PC-3 (cell line): ENCODE results near the gene STAC2. TPM values are rescaled to one million over a fixed set of nuclear protein-coding genes. Genes with fewer than 3 reads are reported as not detected.

ENCODE experiments used
- ATAC-seq: fragments of 200-7000 bp; cut with Tn5 transposase; 2 replicates; pipeline ENCODE4 v1.9.1; 2020; ENCODE audit warnings: mild to moderate bottlenecking, moderate library complexity
- BruUV-seq: library from RNA; stranded (reverse); fragments of 400-500 nt; replicated peaks from 2 replicates; lab custom pipeline; 2021; lab: Mats Ljungman, UMichigan
- CTCF ChIA-PET: fragments of 300-600 bp; sonication (Branson Sonifier 250); formaldehyde crosslinking; loops from one replicate; lab custom pipeline; 2022; ENCODE audit warnings: antibody characterized with exemption; lab: Charles Lee
- POLR2A ChIA-PET: fragments of 300-600 bp; sonication (Branson Sonifier 250); formaldehyde crosslinking; loops from one replicate; lab custom pipeline; 2022; ENCODE audit warnings: antibody characterized with exemption; ENCODE audit not compliant: unreplicated experiment; lab: Charles Lee
- DNase-seq: peaks from one replicate; pipeline ENCODE4 v3.0.0-alpha.2; 2015
- H2AFZ ChIP-seq: fragments of 300-600 bp; sonication (generic); 2 replicates; pipeline ENCODE4 v1.6.0; 2016; ENCODE audit warnings: antibody characterized with exemption, low read length
- H3F3A ChIP-seq: fragments of 300-600 bp; sonication (generic); one replicate; pipeline ENCODE4 v1.6.0; 2017; ENCODE audit warnings: antibody characterized with exemption, low read length, control low read depth, mild to moderate bottlenecking; ENCODE audit not compliant: unreplicated experiment
- H3K27ac ChIP-seq: fragments of 300-600 bp; sonication (generic); 2 replicates; pipeline ENCODE4 v1.5.1; 2016; ENCODE audit warnings: mild to moderate bottlenecking, low read length
- H3K27me3 ChIP-seq: fragments of 300-600 bp; sonication (generic); 2 replicates; pipeline ENCODE4 v1.6.1; 2016; ENCODE audit warnings: low read length, mixed read lengths
- H3K36me3 ChIP-seq: fragments of 300-600 bp; sonication (generic); 2 replicates; pipeline ENCODE4 v1.6.1; 2016; ENCODE audit warnings: low read depth, mixed run types, low read length, mixed read lengths
- H3K4me1 ChIP-seq: fragments of 300-600 bp; sonication (generic); 2 replicates; pipeline ENCODE4 v1.5.1; 2016; ENCODE audit warnings: low read length; ENCODE audit not compliant: insufficient read depth
- H3K4me2 ChIP-seq: fragments of 300-600 bp; sonication (generic); 2 replicates; pipeline ENCODE4 v1.6.0; 2016; ENCODE audit warnings: low read length
- H3K4me3 ChIP-seq: fragments of 300-600 bp; sonication (generic); 2 replicates; pipeline ENCODE4 v1.5.1; 2016; ENCODE audit warnings: mild to moderate bottlenecking, low read length, mixed read lengths
- H3K79me2 ChIP-seq: fragments of 300-600 bp; sonication (generic); 2 replicates; pipeline ENCODE4 v1.6.1; 2017; ENCODE audit warnings: low read length, mixed read lengths
- H3K9ac ChIP-seq: fragments of 300-600 bp; sonication (generic); 2 replicates; pipeline ENCODE4 v1.6.0; 2016; ENCODE audit warnings: mild to moderate bottlenecking, low read length
- H3K9me2 ChIP-seq: fragments of 300-600 bp; sonication (generic); replicated peaks from 2 replicates; pipeline ENCODE4 v1.6.1; 2016; ENCODE audit warnings: mixed run types, low read length, mixed read lengths
- H3K9me3 ChIP-seq: fragments of 300-600 bp; sonication (generic); 2 replicates; pipeline ENCODE4 v1.6.1; 2016; ENCODE audit warnings: low read length, mixed read lengths
- H4K20me1 ChIP-seq: fragments of 300-600 bp; sonication (generic); 2 replicates; pipeline ENCODE4 v1.6.1; 2016; ENCODE audit warnings: low read length, mixed read lengths
- CTCF ChIP-seq: fragments of 300-600 bp; sonication (generic); conservative IDR thresholded peaks from 2 replicates; pipeline ENCODE4 v1.5.1; 2017; ENCODE audit warnings: antibody characterized with exemption, low read depth, mild to moderate bottlenecking, low read length
- EZH2 ChIP-seq: fragments of 300-600 bp; sonication (generic); IDR thresholded peaks from one replicate; pipeline ENCODE4 v1.6.1; 2017; ENCODE audit warnings: antibody characterized with exemption, mild to moderate bottlenecking, low read length; ENCODE audit not compliant: unreplicated experiment
- EZH2phosphoT487 ChIP-seq: fragments of 300-600 bp; sonication (generic); IDR thresholded peaks from 2 replicates; pipeline ENCODE4 v1.6.1; 2018; ENCODE audit warnings: mild to moderate bottlenecking, antibody characterized with exemption, low read length, borderline replicate concordance
- intact Hi-C: fragments of 100-400 bp; cut with micrococcal nuclease; formaldehyde crosslinking; loops from 2 replicates; pipeline ENCODE4 v1.9.0; 2023
- total RNA-seq: library from RNA; depleted of rRNA; stranded (reverse); fragments of >200 nt; gene quantifications from 2 replicates; pipeline ENCODE4 v1.2.3, GENCODE V29; 2014

The STAC2 gene
- total RNA-seq, 1 experiment from 2014 or later = not detected

- Histone ChIP-seq H3K9me2 (no peaks in the 10 kb centered on the region), H3F3A (no peaks in the 10 kb centered on the region), H3K4me2 (no peak overlapping the region), H3K36me3 (no peaks in the 10 kb centered on the region; the same call in 1 of the 2 replicates), H3K79me2 (no peaks in the 10 kb centered on the region), H3K27me3 (no peaks in the 10 kb centered on the region), H3K9me3 (no peaks in the 10 kb centered on the region), H4K20me1 (no peaks in the 10 kb centered on the region), H3K4me3 (no peak overlapping the region), H3K9ac (no peak overlapping the region), H2AFZ (no peak overlapping the region), H3K27ac (no peak overlapping the region), H3K4me1 (peaks cover 11% of the 10 kb centered on the region)
- ChIA-PET POLR2A (no interaction called here), CTCF (interaction anchor here (1.7 kb wide), 1 partner anchor 32 kb away, joined by 8 read pairs; no protein-coding TSS in a partner anchor)
- 0 out of 2 replicates have a peak, but pooled peaks have one; percentile 27 for ATAC-seq
- DNase-seq = peak; percentile 54
- BruUV-seq = no TSS peak
- intact Hi-C loops = loop anchor here (10.0 kb wide), 1 partner anchor 175 kb away; no protein-coding TSS in a partner anchor
- TF ChIP-seq CTCF = peak; percentile 64
- TF ChIP-seq EZH2 = no peak
- no peak for TF ChIP-seq EZH2phosphoT487
Observed at GRCh38 chr17:39239640-39240314, 14.0 kb upstream of the STAC2 start.

- Histone ChIP-seq H3K36me3 (no peaks in the 10 kb centered on the region; the same call in 1 of the 2 replicates), H3K27me3 (no peaks in the 10 kb centered on the region), H3K9me3 (no peaks in the 10 kb centered on the region), H2AFZ (peak overlapping the region; percentile 56; the same call in 1 of the 2 replicates), H3K9me2 (no peaks in the 10 kb centered on the region), H3K9ac (no peak overlapping the region), H3K4me1 (peaks cover 11% of the 10 kb centered on the region), H4K20me1 (no peaks in the 10 kb centered on the region), H3K4me3 (peak overlapping the region; percentile 32; the same call in 1 of the 2 replicates), H3K79me2 (no peaks in the 10 kb centered on the region), H3F3A (no peaks in the 10 kb centered on the region), H3K27ac (no peak overlapping the region), H3K4me2 (peak overlapping the region; percentile 46)
- ChIA-PET CTCF (interaction anchor here (0.6 to 1.7 kb wide), 3 partner anchors 29 to 74 kb away, joined by 3 to 8 read pairs (median 6); no protein-coding TSS in a partner anchor), POLR2A (no interaction called here)
- no peak for TF ChIP-seq EZH2
- intact Hi-C loops = loop anchor here (10.0 kb wide), 1 partner anchor 174 kb away; no protein-coding TSS in a partner anchor
- peak; percentile 86 for DNase-seq
- BruUV-seq = no TSS peak
- ATAC-seq = peak; percentile 78
Observed at GRCh38 chr17:39238311-39238972, 12.7 kb upstream of the STAC2 start.

GRCh38 chr17:39237586-39237985 is 11.8 kb upstream of the STAC2 start:
- no peak overlapping the region for H2AFZ ChIP-seq
- no peak overlapping the region for H3K27ac ChIP-seq
- H3K4me3 ChIP-seq = no peak overlapping the region
- no peak for ATAC-seq
- peaks cover 11% of the 10 kb centered on the region for H3K4me1 ChIP-seq
- H3K27me3 ChIP-seq = no peaks in the 10 kb centered on the region
- no peak for TF ChIP-seq EZH2
- TF ChIP-seq EZH2phosphoT487 = no peak
- TF ChIP-seq CTCF = no peak
- DNase-seq = no peak
- no TSS peak for BruUV-seq
- no peaks in the 10 kb centered on the region for H3K79me2 ChIP-seq
- no peaks in the 10 kb centered on the region; the same call in 1 of the 2 replicates for H3K36me3 ChIP-seq
- no peaks in the 10 kb centered on the region for H4K20me1 ChIP-seq
- ChIA-PET CTCF (interaction anchor here (0.6 kb wide), 1 partner anchor 160 kb away, joined by 5 read pairs; no protein-coding TSS in a partner anchor), POLR2A (no interaction called here)
- no peaks in the 10 kb centered on the region for H3K9me2 ChIP-seq
- H3K9ac ChIP-seq = no peak overlapping the region
- no peaks in the 10 kb centered on the region for H3K9me3 ChIP-seq
- H3K4me2 ChIP-seq = no peak overlapping the region
- no peaks in the 10 kb centered on the region for H3F3A ChIP-seq
- intact Hi-C loops = loop anchor here (10.0 kb wide), 1 partner anchor 173 kb away; no protein-coding TSS in a partner anchor
